ENCODE data around the gene TMPRSS11E. TPM values are rescaled to one million over a fixed set of nuclear protein-coding genes. Genes with fewer than 3 reads are reported as not detected.
"Not testable (repeated sequence)": the region's sequence is repeated elsewhere in the genome, so short reads cannot be mapped to it uniquely, and the experiment has no call there.

The TMPRSS11E gene
- total RNA-seq = not detected

- peaks cover 30% of the 10 kb centered on the region for H3K4me1 Mint-ChIP-seq (ENCODE audit: low read depth)
Measured at GRCh38 chr4:68447201-68447600, at the start of gene TMPRSS11E. Gene TMPRSS11E, plus strand, starts transcription at chr4:68447463. Its CDS starts 50 bp downstream, at chr4:68447513.

GRCh38 chr4:68399306-68399705 lies 48.0 kb upstream of the TMPRSS11E start:
- no peak for DNase-seq
- Mint-ChIP-seq H3K27ac (no peak overlapping the region), H3K36me3 (no peaks in the 10 kb centered on the region), H3K27me3 (no peaks in the 10 kb centered on the region), H3K4me1 (ENCODE audit: low read depth) (no peaks in the 10 kb centered on the region), H3K4me3 (no peak overlapping the region), H3K9me3 (no peaks in the 10 kb centered on the region)
- ChIA-PET POLR2A (interaction anchor here (0.5 kb wide), 1 partner anchor 19 kb away, joined by 3 read pairs; no protein-coding TSS in a partner anchor), CTCF (no interaction called here)
- intact Hi-C loops (cut with micrococcal nuclease) = no loop called here

More at GRCh38 chr4:68447201-68447600, at the start of gene TMPRSS11E:
- DNase-seq = no peak
- Mint-ChIP-seq H3K36me3 (no peaks in the 10 kb centered on the region), H3K4me3 (no peak within 1 kb of the TSS), H3K9me3 (no peaks in the 10 kb centered on the region), H3K27ac (no peak within 1 kb of the TSS), H3K27me3 (no peaks in the 10 kb centered on the region)
- ChIA-PET POLR2A (no interaction called here), CTCF (interaction anchor here (0.5 kb wide), 1 partner anchor 191 kb away, joined by 3 read pairs; no protein-coding TSS in a partner anchor)
- intact Hi-C loops (cut with micrococcal nuclease) = no loop called here

GRCh38 chr4:68401231-68401630 lies 46.0 kb upstream of the TMPRSS11E start:
- ChIA-PET CTCF (no interaction called here), POLR2A (no interaction called here)
- intact Hi-C loops (cut with micrococcal nuclease) = no loop called here
- no peak overlapping the region for H3K4me3 Mint-ChIP-seq
- H3K27me3 Mint-ChIP-seq = no peaks in the 10 kb centered on the region
- no peak for DNase-seq
- H3K36me3 Mint-ChIP-seq = no peaks in the 10 kb centered on the region
- no peaks in the 10 kb centered on the region for H3K9me3 Mint-ChIP-seq
- no peak overlapping the region for H3K27ac Mint-ChIP-seq
- no peaks in the 10 kb centered on the region for H3K4me1 Mint-ChIP-seq (ENCODE audit: low read depth)

GRCh38 chr4:68404153-68404552 lies 43.1 kb upstream of the TMPRSS11E start:
- ChIA-PET CTCF (no interaction called here), POLR2A (no interaction called here)
- H3K4me3 Mint-ChIP-seq = no peak overlapping the region
- H3K36me3 Mint-ChIP-seq = no peaks in the 10 kb centered on the region
- no peak overlapping the region for H3K27ac Mint-ChIP-seq
- no peak for DNase-seq
- H3K9me3 Mint-ChIP-seq = no peaks in the 10 kb centered on the region
- no peaks in the 10 kb centered on the region for H3K4me1 Mint-ChIP-seq (ENCODE audit: low read depth)
- intact Hi-C loops (cut with micrococcal nuclease) = no loop called here
- H3K27me3 Mint-ChIP-seq = no peaks in the 10 kb centered on the region

- H3K4me1 Mint-ChIP-seq (ENCODE audit: low read depth); H3K27me3 Mint-ChIP-seq; DNase-seq; POLR2A ChIA-PET; CTCF ChIA-PET; H3K4me3 Mint-ChIP-seq; H3K27ac Mint-ChIP-seq; H3K9me3 Mint-ChIP-seq; intact Hi-C loops (cut with micrococcal nuclease); H3K36me3 Mint-ChIP-seq: not testable (repeated sequence)
Measured at GRCh38 chr4:68405718-68406478, 41.4 kb upstream of the TMPRSS11E start.

GRCh38 chr4:68406479-68406859 lies 40.8 kb upstream of the TMPRSS11E start:
- H3K27ac Mint-ChIP-seq = no peak overlapping the region
- ChIA-PET CTCF (no interaction called here), POLR2A (no interaction called here)
- no peaks in the 10 kb centered on the region for H3K36me3 Mint-ChIP-seq
- DNase-seq = no peak
- intact Hi-C loops (cut with micrococcal nuclease) = no loop called here
- H3K4me3 Mint-ChIP-seq = no peak overlapping the region
- no peaks in the 10 kb centered on the region for H3K27me3 Mint-ChIP-seq
- no peaks in the 10 kb centered on the region for H3K9me3 Mint-ChIP-seq
- no peaks in the 10 kb centered on the region for H3K4me1 Mint-ChIP-seq (ENCODE audit: low read depth)

- not testable (repeated sequence) for H3K27me3 Mint-ChIP-seq
Measured at GRCh38 chr4:68407015-68407867, 40.0 kb upstream of the TMPRSS11E start.

GRCh38 chr4:68407868-68408190 lies 39.4 kb upstream of the TMPRSS11E start:
- Mint-ChIP-seq H3K4me1 (ENCODE audit: low read depth) (peaks cover 3% of the 10 kb centered on the region), H3K27ac (no peak overlapping the region), H3K36me3 (no peaks in the 10 kb centered on the region), H3K9me3 (no peaks in the 10 kb centered on the region), H3K4me3 (no peak overlapping the region), H3K27me3 (no peaks in the 10 kb centered on the region)
- ChIA-PET CTCF (no interaction called here), POLR2A (no interaction called here)
- no peak for DNase-seq
- intact Hi-C loops (cut with micrococcal nuclease) = no loop called here

More at GRCh38 chr4:68407015-68407867, 40.0 kb upstream of the TMPRSS11E start:
- H3K27ac Mint-ChIP-seq; POLR2A ChIA-PET; H3K9me3 Mint-ChIP-seq; intact Hi-C loops (cut with micrococcal nuclease); CTCF ChIA-PET; H3K4me1 Mint-ChIP-seq (ENCODE audit: low read depth); H3K36me3 Mint-ChIP-seq; H3K4me3 Mint-ChIP-seq; DNase-seq: not testable (repeated sequence)

- H3K27me3 Mint-ChIP-seq = no peaks in the 10 kb centered on the region
- POLR2A ChIA-PET = no interaction called here
- intact Hi-C loops (cut with micrococcal nuclease) = no loop called here
- CTCF ChIA-PET = no interaction called here
- H3K27ac Mint-ChIP-seq = no peak overlapping the region
- DNase-seq = no peak
- H3K4me3 Mint-ChIP-seq = no peak overlapping the region
- H3K4me1 Mint-ChIP-seq (ENCODE audit: low read depth) = peaks cover 3% of the 10 kb centered on the region
- H3K9me3 Mint-ChIP-seq = no peaks in the 10 kb centered on the region
- no peaks in the 10 kb centered on the region for H3K36me3 Mint-ChIP-seq
Measured at GRCh38 chr4:68410149-68410548, 37.1 kb upstream of the TMPRSS11E start.

- Mint-ChIP-seq H3K9me3 (no peaks in the 10 kb centered on the region), H3K4me3 (no peak overlapping the region), H3K4me1 (ENCODE audit: low read depth) (peaks cover 3% of the 10 kb centered on the region), H3K36me3 (no peaks in the 10 kb centered on the region), H3K27me3 (no peaks in the 10 kb centered on the region), H3K27ac (no peak overlapping the region)
- POLR2A ChIA-PET = no interaction called here
- intact Hi-C loops (cut with micrococcal nuclease) = no loop called here
- CTCF ChIA-PET = no interaction called here
- DNase-seq = no peak
Measured at GRCh38 chr4:68410643-68411042, 36.6 kb upstream of the TMPRSS11E start.

- H3K27me3 Mint-ChIP-seq; H3K36me3 Mint-ChIP-seq; intact Hi-C loops (cut with micrococcal nuclease); H3K4me3 Mint-ChIP-seq; H3K27ac Mint-ChIP-seq; CTCF ChIA-PET; POLR2A ChIA-PET; H3K9me3 Mint-ChIP-seq; H3K4me1 Mint-ChIP-seq (ENCODE audit: low read depth): not testable (repeated sequence)
- DNase-seq = peak; percentile 12
Measured at GRCh38 chr4:68412031-68412430, 35.2 kb upstream of the TMPRSS11E start.

GRCh38 chr4:68416591-68416990 lies 30.7 kb upstream of the TMPRSS11E start:
- Mint-ChIP-seq H3K36me3 (no peaks in the 10 kb centered on the region), H3K27ac (no peak overlapping the region), H3K27me3 (no peaks in the 10 kb centered on the region), H3K4me3 (no peak overlapping the region), H3K4me1 (ENCODE audit: low read depth) (peaks cover 2% of the 10 kb centered on the region), H3K9me3 (peaks cover 1% of the 10 kb centered on the region)
- no peak for DNase-seq
- ChIA-PET CTCF (no interaction called here), POLR2A (no interaction called here)
- intact Hi-C loops (cut with micrococcal nuclease) = no loop called here

- Mint-ChIP-seq H3K4me1 (ENCODE audit: low read depth) (no peaks in the 10 kb centered on the region), H3K27ac (no peak overlapping the region), H3K27me3 (no peaks in the 10 kb centered on the region), H3K4me3 (no peak overlapping the region), H3K36me3 (peaks cover 2% of the 10 kb centered on the region), H3K9me3 (peaks cover 5% of the 10 kb centered on the region)
- no peak for DNase-seq
- POLR2A ChIA-PET = no interaction called here
- intact Hi-C loops (cut with micrococcal nuclease) = no loop called here
- CTCF ChIA-PET = no interaction called here
Measured at GRCh38 chr4:68426516-68426915, 20.7 kb upstream of the TMPRSS11E start.

Measured in activated CD4-positive, alpha-beta memory T cell treated with anti-CD3 and anti-CD28 coated beads for 36 hours (primary cell).